ENCODE data around the gene TFR2.
"Not testable (repeated sequence)": the region's sequence is repeated elsewhere in the genome, so short reads cannot be mapped to it uniquely, and the experiment has no call there.

The TFR2 gene

DNA sequence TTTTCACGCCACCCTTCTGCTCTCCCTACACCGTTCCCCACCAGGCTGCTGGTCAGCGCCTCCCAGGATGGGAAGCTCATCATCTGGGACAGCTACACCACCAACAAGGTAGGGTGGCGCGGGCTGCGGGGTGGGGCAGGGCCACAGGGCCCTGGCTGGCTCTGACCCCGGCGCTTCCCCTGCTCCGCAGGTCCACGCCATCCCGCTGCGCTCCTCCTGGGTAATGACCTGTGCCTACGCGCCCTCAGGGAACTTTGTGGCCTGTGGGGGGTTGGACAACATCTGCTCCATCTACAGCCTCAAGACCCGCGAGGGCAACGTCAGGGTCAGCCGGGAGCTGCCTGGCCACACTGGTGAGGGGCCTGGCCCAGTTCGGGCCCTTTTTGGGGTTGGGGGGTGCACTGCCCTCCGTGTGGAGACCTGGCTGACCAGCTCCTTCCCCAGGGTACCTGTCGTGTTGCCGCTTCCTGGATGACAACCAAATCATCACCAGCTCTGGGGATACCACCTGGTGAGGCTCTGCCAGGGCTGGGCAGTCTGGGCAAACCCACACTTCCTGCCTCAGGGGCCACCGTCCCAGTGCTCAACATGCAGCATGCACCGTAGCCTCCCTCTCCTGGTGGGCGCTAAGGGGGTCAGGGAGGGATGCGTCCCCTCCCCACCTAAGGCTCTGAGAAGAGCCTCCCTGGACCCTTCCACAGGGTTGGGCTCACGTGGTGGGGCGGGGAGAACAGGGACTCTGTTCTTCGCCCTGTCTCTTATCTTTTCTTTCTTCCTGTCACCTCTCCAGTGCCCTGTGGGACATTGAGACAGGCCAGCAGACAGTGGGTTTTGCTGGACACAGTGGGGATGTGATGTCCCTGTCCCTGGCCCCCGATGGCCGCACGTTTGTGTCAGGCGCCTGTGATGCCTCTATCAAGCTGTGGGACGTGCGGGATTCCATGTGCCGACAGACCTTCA is 36.2 kb upstream of the TFR2 start:
- DNase-seq = no peak

DNA sequence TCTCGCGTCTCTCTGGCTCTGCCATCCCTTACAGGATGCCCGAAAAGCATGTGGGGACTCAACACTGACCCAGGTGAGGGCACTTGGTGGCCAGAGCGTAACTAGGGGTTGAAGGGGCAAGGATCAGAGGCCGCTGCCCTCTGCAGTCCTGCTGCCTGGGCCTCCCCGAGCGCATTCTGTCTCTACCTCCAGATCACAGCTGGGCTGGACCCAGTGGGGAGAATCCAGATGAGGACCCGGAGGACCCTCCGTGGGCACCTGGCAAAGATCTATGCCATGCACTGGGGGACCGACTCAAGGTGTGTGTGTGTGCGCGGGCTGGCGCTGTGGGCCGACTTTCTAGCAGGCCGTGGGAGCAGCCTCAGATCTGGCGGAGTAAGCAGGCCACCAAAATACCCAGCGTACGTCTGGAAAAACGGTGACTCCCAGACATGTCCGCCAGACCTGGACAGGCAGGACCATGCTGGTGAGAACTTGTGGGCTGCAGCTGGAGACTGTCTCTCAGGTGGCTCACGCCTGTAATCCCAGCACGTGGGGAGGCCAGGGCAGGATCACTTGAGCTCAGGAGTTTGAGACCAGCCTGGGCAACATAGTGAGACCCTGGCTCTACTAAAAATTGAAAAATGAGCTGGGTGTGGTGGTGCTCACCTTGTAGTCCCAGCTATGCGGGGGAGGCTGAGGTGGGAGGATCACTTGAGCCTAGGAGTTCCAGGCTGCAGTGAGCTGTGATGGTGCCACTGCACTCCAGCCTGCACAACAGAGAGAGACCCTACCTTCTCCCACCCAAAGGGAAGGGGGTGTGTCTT is 35.4 kb upstream of the TFR2 start:
- DNase-seq = no peak

DNA sequence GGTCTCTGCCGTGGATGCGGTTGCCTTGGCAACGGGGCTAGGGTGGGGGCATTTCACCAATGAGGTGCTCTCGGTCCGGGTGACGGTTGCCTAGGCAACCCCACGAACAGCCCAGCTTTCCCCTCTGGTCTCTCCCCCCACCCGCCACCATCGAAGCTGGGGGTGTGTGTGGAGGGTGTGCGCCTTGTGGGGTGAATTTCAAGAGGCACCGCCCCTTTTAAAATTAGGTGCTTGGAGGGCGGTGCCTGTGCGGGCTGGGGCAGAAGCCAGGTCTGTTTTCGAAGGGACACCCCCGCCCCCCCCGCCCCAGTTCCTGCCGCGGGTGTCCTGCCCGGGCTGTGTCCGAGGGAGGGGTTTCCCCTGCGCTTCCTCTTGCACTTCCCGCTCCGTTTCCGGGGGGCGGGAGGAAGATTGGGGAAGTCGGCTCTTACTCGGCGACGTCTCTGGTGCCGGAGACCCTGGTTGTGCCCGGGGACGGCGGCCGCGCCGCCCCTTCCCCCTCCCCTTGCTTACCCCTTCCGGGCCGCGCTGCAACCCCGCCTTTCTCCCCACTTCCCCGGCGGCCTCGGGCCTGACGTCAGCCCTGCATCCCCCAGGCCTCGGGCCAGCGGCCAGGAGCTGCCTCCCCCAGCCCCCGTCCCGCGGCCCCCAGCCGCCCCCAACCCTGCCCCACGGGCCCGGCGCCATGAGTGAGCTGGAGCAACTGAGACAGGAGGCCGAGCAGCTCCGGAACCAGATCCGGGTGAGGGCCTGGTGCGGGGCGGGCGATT is 34.4 kb upstream of the TFR2 start:
- peak; percentile 90 for DNase-seq

DNA sequence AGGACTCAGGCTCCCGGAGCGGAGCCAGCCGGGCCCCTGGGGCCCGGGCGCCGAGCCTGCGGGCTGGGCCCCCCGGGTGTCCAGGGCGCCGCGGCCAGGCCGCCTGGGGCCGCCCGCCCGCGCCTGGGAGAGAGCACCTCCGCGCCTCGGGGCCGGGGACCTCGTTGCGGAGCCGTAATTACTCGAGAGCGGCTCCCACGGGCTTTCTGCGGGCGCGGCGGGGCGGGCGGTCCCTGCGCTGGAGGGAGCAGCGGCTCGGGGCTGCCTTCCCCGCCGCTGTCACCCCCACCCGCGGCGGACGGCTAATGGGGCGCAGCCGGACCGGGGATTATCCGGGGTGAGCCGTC is 33.7 kb upstream of the TFR2 start:
- peak; percentile 71 for DNase-seq

GRCh38 chr7:100674411-100675104 is 33.2 kb upstream of the TFR2 start:
- DNase-seq = peak; percentile 71

DNA sequence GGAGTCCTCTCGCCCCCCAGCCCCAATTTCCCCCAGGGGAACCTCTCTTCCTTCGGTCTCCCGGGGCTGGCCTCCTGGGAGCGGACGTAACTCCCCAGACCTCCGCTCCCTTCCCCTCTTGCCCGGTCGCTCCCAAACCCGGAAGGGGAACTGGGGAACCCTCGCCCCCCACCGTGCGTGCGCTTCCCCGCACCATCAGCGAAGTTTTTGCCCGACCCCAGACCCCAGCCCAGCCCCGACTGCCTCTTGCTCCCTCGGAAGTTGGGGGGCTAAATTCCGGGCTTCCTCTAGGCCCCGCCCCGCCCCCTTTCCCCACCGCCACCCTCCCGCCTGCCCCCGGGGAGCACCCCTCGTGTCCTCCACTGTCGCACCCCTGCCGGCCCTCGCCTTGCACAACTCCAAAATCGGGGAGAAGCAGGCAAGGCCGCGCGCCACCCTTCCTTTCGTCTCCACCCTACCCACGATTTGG is 32.6 kb upstream of the TFR2 start:
- DNase-seq = peak; percentile 87

GRCh38 chr7:100673302-100673941 is 32.1 kb upstream of the TFR2 start, which contains the start of gene GNB2:
TSS of gene GNB2 (plus strand) at chr7:100673740. CDS start at chr7:100676266, 2,526 bp downstream.
- peak; percentile 100 for DNase-seq

- DNase-seq = no peak
Measured at GRCh38 chr7:100671353-100672327, 30.3 kb upstream of the TFR2 start.

GRCh38 chr7:100670074-100670473 is 28.7 kb upstream of the TFR2 start:
- no peak for DNase-seq

GRCh38 chr7:100669106-100669505 is 27.8 kb upstream of the TFR2 start:
- not testable (repeated sequence) for DNase-seq

DNA sequence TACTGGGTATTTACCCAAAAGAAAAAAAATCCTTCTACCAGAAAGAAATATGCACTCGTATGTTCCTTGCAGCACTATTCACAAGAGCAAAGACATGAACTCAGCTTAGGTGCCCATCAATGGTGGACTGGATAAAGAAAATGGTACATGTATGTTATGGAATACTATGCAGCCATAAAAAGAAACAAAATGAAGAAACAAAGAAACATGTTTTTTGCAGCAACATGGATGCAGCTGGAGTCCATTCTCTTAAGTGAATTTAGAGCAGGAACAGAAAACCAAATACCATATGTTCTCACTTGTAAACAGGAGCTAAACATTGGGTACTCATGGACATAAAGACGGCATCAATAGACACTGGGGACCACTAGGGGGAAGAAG is 26.7 kb upstream of the TFR2 start:
- no peak for DNase-seq

DNA sequence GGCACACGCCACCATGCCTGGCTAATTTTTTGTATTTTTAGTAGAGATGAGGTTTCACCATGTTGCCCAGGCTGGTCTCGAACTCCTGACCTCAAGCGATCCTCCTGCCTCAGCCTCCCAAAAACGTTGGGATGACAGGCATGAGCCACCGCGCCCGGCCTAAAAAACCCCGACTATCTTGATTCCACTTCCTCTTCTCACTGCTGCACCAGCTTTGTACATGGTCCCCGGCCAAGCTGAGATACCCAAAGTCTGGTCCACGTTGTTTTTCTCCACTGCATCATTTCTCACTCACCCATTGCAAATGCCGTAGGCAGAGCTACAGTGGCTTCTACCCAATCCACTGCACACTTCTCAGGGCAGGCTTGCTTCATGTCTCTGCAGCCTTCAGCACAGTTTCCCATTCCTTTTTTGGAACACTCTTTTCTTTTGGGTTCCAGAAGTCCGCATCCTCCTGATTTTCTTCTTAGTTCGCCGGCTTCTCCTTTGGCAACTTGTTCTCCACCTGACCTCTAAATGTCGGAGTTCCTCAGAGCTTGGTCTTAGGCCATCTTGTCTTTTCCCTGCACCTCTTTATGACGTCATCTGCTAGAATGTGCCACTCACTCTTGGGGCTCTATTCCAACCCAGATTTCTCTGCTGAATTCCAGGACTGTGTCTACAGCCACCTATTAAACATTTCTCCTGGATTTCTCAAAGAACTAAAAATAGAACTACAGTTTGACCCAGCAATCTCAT is 26.1 kb upstream of the TFR2 start:
- no peak for DNase-seq

DNA sequence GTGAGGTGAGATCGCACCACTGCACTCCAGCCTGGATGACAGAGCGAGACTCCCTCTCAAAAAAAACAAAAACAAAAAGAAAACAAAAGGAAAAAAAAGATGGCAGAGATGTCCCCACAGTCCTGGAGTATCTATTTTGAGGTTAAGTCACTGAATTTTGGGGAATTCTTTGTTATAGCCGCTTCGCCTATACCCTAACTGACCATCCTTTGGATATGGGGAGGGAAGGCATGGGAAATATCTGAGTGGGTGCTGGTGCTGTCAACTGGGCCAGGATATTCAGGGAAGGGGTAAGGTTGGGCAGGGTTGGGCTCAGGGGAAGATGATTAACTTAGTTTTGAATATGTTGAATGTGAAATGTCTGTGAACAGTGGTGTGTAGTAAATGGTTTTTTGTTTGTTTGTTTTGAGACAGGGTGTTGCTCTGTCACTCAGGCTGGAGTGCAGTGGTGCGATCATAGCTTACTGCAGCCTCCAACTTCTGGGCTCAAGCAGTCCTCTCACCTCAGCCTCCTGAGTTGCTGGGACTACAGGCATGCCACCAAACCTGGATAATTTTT is 23.9 kb upstream of the TFR2 start:
- no peak for DNase-seq

DNA sequence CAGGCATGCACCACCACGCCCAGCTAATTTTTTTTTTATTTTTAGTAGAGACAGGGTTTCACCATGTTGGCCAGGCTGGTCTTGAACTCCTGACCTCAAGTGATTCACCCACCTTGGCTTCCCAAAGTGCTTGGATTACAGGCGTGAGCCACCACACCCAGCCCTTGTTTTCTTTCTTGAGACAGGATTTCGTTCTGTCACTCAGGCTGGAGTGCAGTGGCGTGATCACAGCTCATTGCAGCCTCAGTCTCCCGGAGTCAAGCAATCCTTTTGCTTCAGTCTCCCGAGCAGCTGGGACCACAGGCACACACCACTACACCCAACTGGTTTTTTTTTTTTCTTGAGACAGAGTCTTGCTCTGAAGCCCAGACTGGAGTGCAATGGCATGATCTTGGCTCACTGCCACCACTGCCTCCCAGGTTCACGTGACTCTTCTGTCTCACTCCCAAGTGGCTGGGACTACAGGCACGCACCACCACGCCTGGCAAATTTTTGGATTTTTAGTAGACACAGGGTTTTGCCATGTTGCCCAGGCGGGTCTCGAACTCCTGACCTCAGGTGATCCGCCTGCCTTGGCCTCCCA is 20.9 kb upstream of the TFR2 start:
- DNase-seq = peak; percentile 19

GRCh38 chr7:100655908-100656674 is 14.7 kb upstream of the TFR2 start, which contains the start of gene ACTL6B:
TSS of gene ACTL6B (minus strand) at chr7:100656448. CDS start at chr7:100656354, 94 bp downstream.
- peak; percentile 94 for DNase-seq

DNA sequence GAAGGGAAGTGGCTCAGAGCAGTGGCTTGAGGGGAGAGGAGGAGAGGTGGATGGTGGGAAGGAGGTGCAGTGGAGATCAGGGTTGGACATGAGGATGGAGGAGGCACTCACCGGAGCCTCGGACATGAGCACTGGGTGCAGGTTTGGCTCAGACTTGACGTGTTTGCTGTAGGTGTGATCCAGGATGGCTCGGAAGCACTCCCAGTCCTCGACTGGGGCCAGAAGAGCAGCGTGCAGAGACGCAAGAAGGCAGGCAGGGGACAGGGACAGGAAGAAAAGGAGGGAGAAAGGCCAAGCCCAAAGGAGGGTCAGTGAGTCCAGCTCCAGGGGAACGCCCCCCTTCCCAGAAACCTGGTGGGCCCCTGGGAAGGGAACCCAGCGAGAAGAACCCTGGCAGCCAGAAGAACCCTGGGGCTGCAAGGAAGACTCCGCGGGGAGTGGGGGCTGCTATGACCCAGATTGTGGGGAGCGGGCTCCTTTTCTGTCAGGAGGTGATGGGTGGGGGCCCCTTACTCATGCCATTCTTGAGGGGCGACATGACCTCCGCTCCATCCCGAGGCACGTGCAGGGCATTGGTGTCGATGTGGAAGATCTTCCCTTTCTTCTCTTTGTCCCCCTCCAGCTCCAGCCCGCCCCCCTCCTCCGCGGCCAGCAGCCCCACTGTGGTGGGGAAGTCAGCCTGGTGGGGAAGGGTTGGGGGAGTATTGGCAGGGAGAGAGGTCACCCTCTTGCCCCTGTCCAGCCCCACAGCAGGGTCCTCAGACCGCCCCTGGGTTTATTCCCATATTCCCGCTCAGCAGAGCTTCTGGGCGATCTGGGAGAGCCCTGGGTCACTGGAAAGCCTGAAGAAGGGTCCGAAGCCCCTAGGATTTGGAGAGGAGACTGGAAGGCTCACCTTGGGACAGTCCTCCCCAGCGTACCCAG is 13.8 kb upstream of the TFR2 start:
- no peak for DNase-seq

All from NCI-H69 (cell line).